ENCODE results near the gene MPDZ.

DNA sequence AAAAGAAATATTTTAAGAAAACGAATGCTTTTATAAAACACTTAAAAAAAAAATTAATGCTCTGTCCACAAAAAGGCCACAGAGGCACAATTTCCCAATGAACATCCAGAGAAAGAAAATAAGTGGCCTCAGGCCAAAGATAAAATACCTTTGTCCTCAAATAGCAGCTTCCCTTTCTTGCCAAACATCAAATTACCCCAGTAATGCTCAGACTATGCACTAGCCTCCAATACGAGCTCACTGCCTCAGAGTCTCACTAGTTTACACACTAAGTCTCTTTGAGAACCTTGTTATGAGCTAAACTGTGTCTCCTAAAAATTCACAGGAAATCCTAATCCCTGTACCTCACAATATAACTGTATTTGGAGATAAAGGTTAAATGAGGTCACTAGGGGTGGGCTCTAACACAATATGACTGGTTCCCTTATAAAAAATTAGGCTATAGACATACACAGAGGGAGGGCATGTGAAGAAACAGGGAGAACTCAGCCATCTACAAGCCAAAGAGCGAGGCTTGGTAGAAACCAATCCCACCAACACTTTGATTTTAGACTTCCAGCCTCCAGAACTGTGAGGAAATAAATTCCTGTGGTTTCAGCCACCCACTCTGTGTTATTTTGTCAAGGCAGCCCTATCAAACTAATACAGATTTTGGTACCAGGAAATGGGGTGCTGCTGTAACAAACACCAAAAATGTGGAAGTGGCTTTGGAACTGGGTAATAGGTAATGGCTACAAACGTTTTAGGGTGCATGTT lies 4.4 kb downstream of the MPDZ start:
- TF ChIP-seq ZNF239 (tag by site-specific recombination; IDR thresholded peaks at IDR 0.05): no peak
- TF ChIP-seq, protein P1, sequence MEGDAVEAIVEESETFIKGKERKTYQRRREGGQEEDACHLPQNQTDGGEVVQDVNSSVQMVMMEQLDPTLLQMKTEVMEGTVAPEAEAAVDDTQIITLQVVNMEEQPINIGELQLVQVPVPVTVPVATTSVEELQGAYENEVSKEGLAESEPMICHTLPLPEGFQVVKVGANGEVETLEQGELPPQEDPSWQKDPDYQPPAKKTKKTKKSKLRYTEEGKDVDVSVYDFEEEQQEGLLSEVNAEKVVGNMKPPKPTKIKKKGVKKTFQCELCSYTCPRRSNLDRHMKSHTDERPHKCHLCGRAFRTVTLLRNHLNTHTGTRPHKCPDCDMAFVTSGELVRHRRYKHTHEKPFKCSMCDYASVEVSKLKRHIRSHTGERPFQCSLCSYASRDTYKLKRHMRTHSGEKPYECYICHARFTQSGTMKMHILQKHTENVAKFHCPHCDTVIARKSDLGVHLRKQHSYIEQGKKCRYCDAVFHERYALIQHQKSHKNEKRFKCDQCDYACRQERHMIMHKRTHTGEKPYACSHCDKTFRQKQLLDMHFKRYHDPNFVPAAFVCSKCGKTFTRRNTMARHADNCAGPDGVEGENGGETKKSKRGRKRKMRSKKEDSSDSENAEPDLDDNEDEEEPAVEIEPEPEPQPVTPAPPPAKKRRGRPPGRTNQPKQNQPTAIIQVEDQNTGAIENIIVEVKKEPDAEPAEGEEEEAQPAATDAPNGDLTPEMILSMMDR (tag by site-specific recombination; IDR thresholded peaks at IDR 0.05): no peak
